ENCODE results near the gene MAPT.

- TF ChIP-seq RCOR1 (IDR thresholded peaks at IDR 0.05; ENCODE audit: insufficient replicate concordance, low read length) (no peak), CTCF (conservative IDR thresholded peaks at IDR 0.05; ENCODE audit: low read depth, low read length) (no peak), POLR2A (IDR thresholded peaks at IDR 0.05; ENCODE audit: low read depth, low read length) (no peak), MXI1 (IDR thresholded peaks at IDR 0.05; ENCODE audit: borderline replicate concordance, low read depth, low read length) (no peak), BHLHE40 (IDR thresholded peaks at IDR 0.05; ENCODE audit: low read depth, low read length) (no peak)
Observed at GRCh38 chr17:45934044-45934979, 40.0 kb downstream of the MAPT start.

All from IMR-90 (cell line).